GM19099 (cell line): Measurements from ENCODE around the gene DIP2C.

Experiments used
- POLR2A ChIP-seq: IDR thresholded peaks from 3 replicates; pipeline ENCODE4 v1.6.1; 2011; ENCODE audit warnings: low read depth; ENCODE audit not compliant: insufficient read length; ENCODE audit errors: extremely low read depth

Gene DIP2C

GRCh38 chr10:560314-560992, 129.0 kb downstream of the DIP2C start:
- TF ChIP-seq POLR2A = no peak

- TF ChIP-seq POLR2A = no peak
Measured at GRCh38 chr10:559767-560047, 129.8 kb downstream of the DIP2C start.

GRCh38 chr10:558891-559766, 130.3 kb downstream of the DIP2C start:
- TF ChIP-seq POLR2A = no peak

- no peak for TF ChIP-seq POLR2A
Measured at GRCh38 chr10:558364-558763, 131.1 kb downstream of the DIP2C start.

- TF ChIP-seq POLR2A = no peak
Measured at GRCh38 chr10:557792-558328, 131.6 kb downstream of the DIP2C start.

- TF ChIP-seq POLR2A = no peak
Measured at GRCh38 chr10:556971-557637, 132.4 kb downstream of the DIP2C start.

- TF ChIP-seq POLR2A = no peak
Measured at GRCh38 chr10:555682-556350, 133.7 kb downstream of the DIP2C start.

- no peak for TF ChIP-seq POLR2A
Measured at GRCh38 chr10:555281-555680, 134.2 kb downstream of the DIP2C start.

- TF ChIP-seq POLR2A = no peak
Measured at GRCh38 chr10:554182-554848, 135.2 kb downstream of the DIP2C start.

GRCh38 chr10:553233-553632, 136.2 kb downstream of the DIP2C start:
- no peak for TF ChIP-seq POLR2A

- TF ChIP-seq POLR2A = no peak
Measured at GRCh38 chr10:552679-553078, 136.8 kb downstream of the DIP2C start.

GRCh38 chr10:551373-552252, 137.9 kb downstream of the DIP2C start:
- no peak for TF ChIP-seq POLR2A

- TF ChIP-seq POLR2A = no peak
Measured at GRCh38 chr10:550665-551372, 138.6 kb downstream of the DIP2C start.
